Neuronal stem cell (in vitro differentiated cells): ENCODE measurements around the gene ANGPT4.

Source experiments
- DNase-seq: peaks from one replicate; pipeline ENCODE4 v3.0.0-alpha.2; 2013; ENCODE audit warnings: low spot score
- H2AFZ ChIP-seq: one replicate; pipeline ENCODE4 v1.6.1; 2013; ENCODE audit warnings: mild to moderate bottlenecking, low read length, inconsistent platforms
- H2AK5ac ChIP-seq: 2 replicates; pipeline ENCODE4 v1.6.1; 2013; ENCODE audit warnings: low read depth, mild to moderate bottlenecking, inconsistent platforms, low read length, moderate library complexity, mixed read lengths
- H2BK120ac ChIP-seq: 2 replicates; pipeline ENCODE4 v1.6.1; 2013; ENCODE audit warnings: low read depth, mild to moderate bottlenecking, inconsistent platforms, low read length, moderate library complexity, mixed read lengths
- H2BK12ac ChIP-seq: one replicate; pipeline ENCODE4 v1.6.1; 2013; ENCODE audit warnings: low read length, inconsistent platforms
- H2BK15ac ChIP-seq: 2 replicates; pipeline ENCODE4 v1.6.1; 2013; ENCODE audit warnings: mild to moderate bottlenecking, low read length, inconsistent platforms, mixed read lengths
- H2BK5ac ChIP-seq: one replicate; pipeline ENCODE4 v1.6.1; 2013; ENCODE audit warnings: inconsistent platforms, mild to moderate bottlenecking, low read length, moderate library complexity
- H3K14ac ChIP-seq: one replicate; pipeline ENCODE4 v1.6.1; 2013; ENCODE audit warnings: low read length, inconsistent platforms
- H3K18ac ChIP-seq: 2 replicates; pipeline ENCODE4 v1.6.1; 2013; ENCODE audit warnings: low read length, inconsistent platforms
- H3K23ac ChIP-seq: 2 replicates; pipeline ENCODE4 v1.6.1; 2013; ENCODE audit warnings: low read depth, mild to moderate bottlenecking, mixed read lengths, low read length, inconsistent platforms; ENCODE audit not compliant: poor library complexity
- H3K27ac ChIP-seq: replicated peaks from 3 replicates; pipeline ENCODE4 v1.5.1; 2013; ENCODE audit warnings: low read length, inconsistent platforms
- H3K27me3 ChIP-seq, 3 experiments: 2 replicates each; pipeline ENCODE4 v1.6.1; 2013; ENCODE audit warnings: low read length in 3 of 3, mild to moderate bottlenecking in 2 of 3, inconsistent platforms in 1 of 3, low read depth in 1 of 3, mixed read lengths in 1 of 3, moderate library complexity in 1 of 3; ENCODE audit not compliant: control insufficient read depth in 3 of 3, insufficient read depth in 3 of 3
- H3K36me3 ChIP-seq, 2 donors: replicated peaks in 1 of 2; 2 replicates each; pipeline ENCODE4 v1.6.1; 2013; ENCODE audit warnings: low read length in 2 of 2; ENCODE audit not compliant: control insufficient read depth in 2 of 2, insufficient read depth in 2 of 2
- H3K4ac ChIP-seq: 2 replicates; pipeline ENCODE4 v1.6.1; 2013; ENCODE audit warnings: inconsistent platforms, mild to moderate bottlenecking, low read length, moderate library complexity
- H3K4me1 ChIP-seq, 2 donors: 1 replicate in 1 of 2; 2 replicates in 1 of 2; pipeline ENCODE4 v1.6.1; 2013; ENCODE audit warnings: low read length in 2 of 2, low read depth in 1 of 2; ENCODE audit not compliant: control insufficient read depth in 2 of 2, insufficient read depth in 1 of 2
- H3K4me2 ChIP-seq: one replicate; pipeline ENCODE4 v1.6.1; 2013; ENCODE audit warnings: mild to moderate bottlenecking, low read length, inconsistent platforms; ENCODE audit not compliant: insufficient read depth, poor library complexity, severe bottlenecking
- H3K4me3 ChIP-seq, 2 donors: 2 replicates each; pipeline ENCODE4 v1.5.1; 2013; ENCODE audit warnings: low read length in 2 of 2, mild to moderate bottlenecking in 2 of 2, inconsistent platforms in 1 of 2, moderate library complexity in 1 of 2
- H3K79me1 ChIP-seq: one replicate; pipeline ENCODE4 v1.6.1; 2013; ENCODE audit warnings: low read depth, mild to moderate bottlenecking, inconsistent platforms, low read length, moderate library complexity
- H3K9ac ChIP-seq: one replicate; pipeline ENCODE4 v1.6.1; 2013; ENCODE audit warnings: mild to moderate bottlenecking, low read depth, low read length, inconsistent platforms; ENCODE audit not compliant: poor library complexity
- H3K9me3 ChIP-seq, 2 donors: replicated peaks in 1 of 2; 2 replicates each; pipeline versions ENCODE3 to v1.6.1; 2013; ENCODE audit warnings: low read length in 2 of 2, mild to moderate bottlenecking in 2 of 2, inconsistent platforms in 1 of 2, low read depth in 1 of 2, mixed read lengths in 1 of 2, moderate library complexity in 1 of 2; ENCODE audit not compliant: control insufficient read depth in 2 of 2, insufficient read depth in 1 of 2
- H4K8ac ChIP-seq: one replicate; pipeline ENCODE4 v1.6.1; 2013; ENCODE audit warnings: low read depth, mild to moderate bottlenecking, inconsistent platforms, low read length, moderate library complexity
- H4K91ac ChIP-seq: one replicate; pipeline ENCODE4 v1.6.1; 2013; ENCODE audit warnings: low read length, low read depth, mild to moderate bottlenecking, inconsistent platforms; ENCODE audit not compliant: poor library complexity
- WGBS, 2 donors: extraction: QIAGEN DNeasy Blood & Tissue Kit; methylation state at CpG; one replicate each; pipeline ENCODE4 v1.1.7; 2013; ENCODE audit warnings: missing lambda C conversion rate in 2 of 2, mixed read lengths in 1 of 2; ENCODE audit not compliant: insufficient read length in 2 of 2, insufficient replicate concordance in 1 of 2; ENCODE audit errors: extremely low coverage in 2 of 2; 5-methylcytosine and 5-hydroxymethylcytosine counted together

The ANGPT4 gene

DNA sequence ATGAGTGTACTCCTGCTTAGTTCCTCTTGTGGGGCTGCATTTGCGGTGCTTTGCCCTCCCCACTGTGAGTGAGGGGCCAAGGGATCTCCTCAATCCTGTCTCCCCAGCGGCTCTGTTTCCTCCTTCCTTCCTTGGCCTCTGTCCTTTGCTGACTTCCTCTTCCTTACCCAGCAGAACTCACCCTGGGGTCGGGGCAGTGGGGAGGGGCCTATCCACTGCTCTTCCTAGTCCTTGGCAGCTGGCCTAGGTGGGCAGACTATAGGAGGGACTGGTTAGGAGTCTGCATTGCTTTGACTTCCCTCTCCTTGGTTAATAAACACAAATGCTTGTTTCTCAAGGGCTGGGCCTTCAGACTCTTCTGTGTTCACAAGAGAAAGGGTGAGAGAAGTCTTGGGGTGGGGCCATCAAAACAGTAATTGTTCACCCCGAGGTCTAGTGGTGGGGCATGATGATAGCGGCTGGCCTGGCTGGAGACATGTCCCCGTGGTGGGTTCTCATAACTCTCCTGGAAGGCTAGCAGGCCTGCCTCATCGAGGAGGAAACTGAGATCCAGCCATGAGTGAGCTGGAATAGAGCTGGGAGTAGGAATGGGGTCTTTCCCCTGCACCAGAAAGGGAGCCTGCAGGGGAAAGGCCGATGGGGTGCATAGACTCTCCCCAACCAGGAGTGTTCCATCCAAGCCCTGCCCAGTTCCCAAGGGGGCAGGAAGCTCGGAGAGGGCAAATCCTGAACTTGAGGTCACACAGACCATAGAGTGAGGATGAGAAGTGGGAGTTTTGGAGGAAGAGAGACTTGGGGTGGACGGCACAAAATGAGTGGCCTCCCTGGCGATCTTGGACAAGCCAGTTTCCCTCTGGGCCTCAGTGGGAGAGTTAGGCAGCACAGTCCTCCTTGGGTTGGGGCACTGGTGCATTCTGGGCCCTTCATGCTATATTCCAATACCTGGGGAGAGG is 69.9 kb downstream of the ANGPT4 start:
- Histone ChIP-seq H3K14ac (no peak overlapping the region), H3K4ac (no peak overlapping the region), H2AK5ac (no peak overlapping the region), H2BK120ac (no peak overlapping the region), H2BK15ac (no peak overlapping the region), H3K27me3 (peaks cover 7 to 46% (median 15%) of the 10 kb centered on the region in 3 experiments), H2BK12ac (no peak overlapping the region), H3K4me2 (no peak overlapping the region), H3K9me3 (no peaks in the 10 kb centered on the region), H3K9ac (no peak overlapping the region), H4K91ac (no peak overlapping the region), H4K8ac (no peak overlapping the region), H3K18ac (no peak overlapping the region), H3K4me3 (no peak overlapping the region), H3K79me1 (no peaks in the 10 kb centered on the region), H3K4me1 (peaks cover 15 to 29% of the 10 kb centered on the region in 2 donors), H2BK5ac (no peak overlapping the region), H3K23ac (no peak overlapping the region), H3K36me3 (peaks cover 0 to 2% of the 10 kb centered on the region in 2 donors), H3K27ac (no peak overlapping the region), H2AFZ (no peak overlapping the region)
- DNase-seq = no peak
- WGBS, 2 donors = no CpG with 5 or more reads among the region's 11 CpGs

GRCh38 chr20:845226-845868 is 70.8 kb downstream of the ANGPT4 start:
- no peak overlapping the region for H2AFZ ChIP-seq
- peak overlapping the region; percentile 4 for H2BK5ac ChIP-seq
- peaks cover 0 to 2% of the 10 kb centered on the region in 2 donors for H3K36me3 ChIP-seq
- peak overlapping the region; percentile 63 for H2BK15ac ChIP-seq
- peak overlapping the region; percentile 85 for H3K9ac ChIP-seq
- no peak overlapping the region for H4K8ac ChIP-seq
- no peaks in the 10 kb centered on the region for H3K79me1 ChIP-seq
- no CpG with 5 or more reads among the region's 50 CpGs for WGBS, 2 donors
- H3K27ac ChIP-seq = no peak overlapping the region
- H3K4ac ChIP-seq = no peak overlapping the region
- peak overlapping the region; percentile 88 for H2AK5ac ChIP-seq
- H3K4me2 ChIP-seq = peak overlapping the region; percentile 92
- peak overlapping the region in 1 of 2 donors; percentile 77 for H3K4me3 ChIP-seq
- H2BK120ac ChIP-seq = peak overlapping the region; percentile 35
- H3K23ac ChIP-seq = peak overlapping the region; percentile 46
- peaks cover 15 to 29% of the 10 kb centered on the region in 2 donors for H3K4me1 ChIP-seq
- H3K9me3 ChIP-seq = no peaks in the 10 kb centered on the region
- DNase-seq = no peak
- peak overlapping the region; percentile 49 for H3K14ac ChIP-seq
- H3K18ac ChIP-seq = peak overlapping the region; percentile 94
- no peak overlapping the region for H4K91ac ChIP-seq
- H3K27me3 ChIP-seq = peaks cover 7 to 54% (median 16%) of the 10 kb centered on the region in 3 experiments
- no peak overlapping the region for H2BK12ac ChIP-seq

DNA sequence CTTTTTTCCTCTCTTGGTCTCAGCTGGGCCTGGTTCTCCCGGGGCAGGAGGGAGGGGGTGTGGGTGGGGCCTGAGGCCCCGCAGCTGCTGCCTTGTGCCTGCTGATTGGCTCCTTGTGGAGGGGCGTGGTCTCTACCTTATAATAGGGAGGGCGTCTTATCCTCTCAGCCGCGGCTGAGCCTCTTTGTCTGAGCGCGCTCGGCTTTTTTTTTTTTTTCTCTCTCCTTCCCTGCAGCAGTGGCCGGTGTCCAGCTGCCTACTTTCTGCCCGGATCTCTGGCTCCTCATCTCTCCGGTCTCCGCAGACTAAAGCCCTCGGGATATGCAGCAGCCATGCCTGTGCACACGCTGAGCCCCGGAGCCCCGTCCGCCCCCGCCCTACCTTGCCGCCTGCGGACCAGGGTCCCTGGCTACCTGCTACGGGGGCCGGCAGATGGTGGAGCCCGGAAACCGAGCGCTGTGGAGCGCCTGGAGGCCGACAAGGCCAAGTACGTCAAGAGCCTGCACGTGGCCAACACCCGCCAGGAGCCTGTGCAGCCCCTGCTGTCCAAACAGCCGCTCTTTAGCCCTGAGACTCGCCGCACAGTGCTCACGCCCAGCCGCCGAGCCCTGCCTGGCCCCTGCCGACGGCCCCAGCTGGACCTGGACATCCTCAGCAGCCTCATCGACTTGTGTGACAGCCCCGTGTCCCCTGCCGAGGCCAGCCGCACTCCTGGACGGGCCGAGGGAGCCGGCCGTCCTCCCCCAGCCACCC is 71.5 kb downstream of the ANGPT4 start:
- Histone ChIP-seq H3K4me2 (peak overlapping the region; percentile 92), H3K14ac (peak overlapping the region; percentile 49), H2AFZ (peak overlapping the region; percentile 99), H3K79me1 (no peaks in the 10 kb centered on the region), H3K27me3 (peaks cover 7 to 61% (median 16%) of the 10 kb centered on the region in 3 experiments), H3K27ac (no peak overlapping the region), H3K4me1 (peaks cover 15 to 29% of the 10 kb centered on the region in 2 donors), H2BK12ac (peak overlapping the region; percentile 95), H3K4ac (no peak overlapping the region), H2AK5ac (peak overlapping the region; percentile 88), H2BK15ac (peak overlapping the region; percentile 63), H3K23ac (peak overlapping the region; percentile 29), H2BK5ac (peak overlapping the region; percentile 4), H3K9me3 (no peaks in the 10 kb centered on the region), H4K91ac (no peak overlapping the region), H3K4me3 (peak overlapping the region; percentile 42 to 77), H3K9ac (peak overlapping the region; percentile 85), H3K36me3 (peaks cover 0 to 2% of the 10 kb centered on the region in 2 donors), H4K8ac (no peak overlapping the region), H3K18ac (peak overlapping the region; percentile 94), H2BK120ac (no peak overlapping the region)
- WGBS, 2 donors = no CpG with 5 or more reads among the region's 47 CpGs
- DNase-seq = peak; percentile 88
